C4-2B (cell line): Measurements from ENCODE around the gene KIF27.

Experiments used
- H3K27ac ChIP-seq: fragments of 450-650 bp; 2 replicates; pipeline ENCODE4 v1.5.1; 2017
- ZFX ChIP-seq: fragments of 450-650 bp; IDR thresholded peaks from 2 replicates; pipeline ENCODE4 v1.6.1; 2017
- TF ChIP-seq, protein P1 (sequence below): fragments of 450-650 bp; conservative IDR thresholded peaks from 2 replicates; pipeline ENCODE4 v1.5.1; 2017; ENCODE audit warnings: mild to moderate bottlenecking

The KIF27 gene

GRCh38 chr9:83936523-83936922 is 15.3 kb upstream of the KIF27 start:
- TF ChIP-seq ZFX, result no peak
- TF ChIP-seq, protein P1, sequence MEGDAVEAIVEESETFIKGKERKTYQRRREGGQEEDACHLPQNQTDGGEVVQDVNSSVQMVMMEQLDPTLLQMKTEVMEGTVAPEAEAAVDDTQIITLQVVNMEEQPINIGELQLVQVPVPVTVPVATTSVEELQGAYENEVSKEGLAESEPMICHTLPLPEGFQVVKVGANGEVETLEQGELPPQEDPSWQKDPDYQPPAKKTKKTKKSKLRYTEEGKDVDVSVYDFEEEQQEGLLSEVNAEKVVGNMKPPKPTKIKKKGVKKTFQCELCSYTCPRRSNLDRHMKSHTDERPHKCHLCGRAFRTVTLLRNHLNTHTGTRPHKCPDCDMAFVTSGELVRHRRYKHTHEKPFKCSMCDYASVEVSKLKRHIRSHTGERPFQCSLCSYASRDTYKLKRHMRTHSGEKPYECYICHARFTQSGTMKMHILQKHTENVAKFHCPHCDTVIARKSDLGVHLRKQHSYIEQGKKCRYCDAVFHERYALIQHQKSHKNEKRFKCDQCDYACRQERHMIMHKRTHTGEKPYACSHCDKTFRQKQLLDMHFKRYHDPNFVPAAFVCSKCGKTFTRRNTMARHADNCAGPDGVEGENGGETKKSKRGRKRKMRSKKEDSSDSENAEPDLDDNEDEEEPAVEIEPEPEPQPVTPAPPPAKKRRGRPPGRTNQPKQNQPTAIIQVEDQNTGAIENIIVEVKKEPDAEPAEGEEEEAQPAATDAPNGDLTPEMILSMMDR, result no peak
- no peak overlapping the region for H3K27ac ChIP-seq

DNA sequence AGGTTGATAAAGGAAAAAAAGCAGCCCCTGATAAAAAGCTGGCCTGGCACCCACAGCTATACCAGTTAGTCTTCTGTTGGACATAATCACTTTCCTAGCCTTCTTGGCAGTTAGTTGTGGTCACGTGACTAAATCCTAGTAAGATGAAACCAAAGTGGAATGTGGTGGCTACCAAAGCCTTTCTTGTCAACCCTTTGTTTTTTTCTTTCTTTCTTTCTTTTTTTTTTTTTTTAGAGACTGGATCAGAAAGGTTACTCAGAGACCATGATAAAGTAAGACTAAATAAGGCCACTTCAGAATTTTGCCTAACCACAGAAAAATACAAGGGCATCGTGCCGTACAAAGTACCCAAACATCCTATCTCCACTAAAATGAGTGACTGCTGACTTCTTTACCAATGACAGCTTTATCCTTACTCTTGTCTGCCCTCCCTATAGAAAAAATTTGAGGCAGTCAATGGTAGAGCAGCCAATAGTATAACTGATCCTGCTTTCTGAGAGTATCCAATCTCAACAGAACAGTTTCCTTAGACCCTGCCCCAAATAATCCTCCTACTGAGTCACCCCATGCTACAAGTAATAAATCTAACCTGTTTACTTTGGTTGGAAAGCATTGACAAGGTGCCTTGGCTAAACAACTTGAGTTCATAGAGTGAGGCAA is 14.2 kb upstream of the KIF27 start:
- peak overlapping the region; percentile 71; the same call in 1 of the 2 replicates for H3K27ac ChIP-seq
- TF ChIP-seq, protein P1, result no peak
- no peak for TF ChIP-seq ZFX

GRCh38 chr9:83934569-83935275 is 13.5 kb upstream of the KIF27 start:
- TF ChIP-seq, protein P1, result no peak
- TF ChIP-seq ZFX, result no peak
- H3K27ac ChIP-seq, result peak overlapping the region; percentile 71; the same call in 1 of the 2 replicates

- TF ChIP-seq ZFX, result no peak
- TF ChIP-seq, protein P1, result no peak
- peak overlapping the region; percentile 15 for H3K27ac ChIP-seq
These were observed 12.6 kb upstream of the KIF27 start for GRCh38 chr9:83933790-83934189.

- H3K27ac ChIP-seq, result peak overlapping the region; percentile 15
- TF ChIP-seq ZFX, result no peak
- TF ChIP-seq, protein P1, result no peak
These were observed 11.6 kb upstream of the KIF27 start for GRCh38 chr9:83932851-83933250.

GRCh38 chr9:83932011-83932410 is 10.8 kb upstream of the KIF27 start:
- peak overlapping the region; percentile 70 for H3K27ac ChIP-seq
- no peak for TF ChIP-seq ZFX
- TF ChIP-seq, protein P1, result no peak

DNA sequence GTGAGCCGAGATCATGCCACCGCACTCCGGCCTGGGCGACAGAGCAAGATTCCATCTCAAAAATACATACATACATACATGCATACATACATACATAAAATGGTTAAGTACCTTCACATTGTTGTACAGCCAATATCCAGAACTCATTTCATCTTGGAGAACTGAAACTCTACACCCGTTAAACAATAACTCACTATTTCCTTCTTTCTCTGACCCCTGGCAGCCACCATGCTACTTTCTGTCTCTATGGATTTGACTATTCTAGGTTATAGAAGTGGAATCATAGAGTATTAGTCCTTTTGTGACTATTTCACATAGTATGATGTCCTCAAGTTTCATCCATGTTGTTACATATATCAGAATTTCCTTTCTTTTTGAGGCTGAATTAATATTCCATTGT is 9.6 kb upstream of the KIF27 start:
- no peak overlapping the region for H3K27ac ChIP-seq
- no peak for TF ChIP-seq ZFX
- TF ChIP-seq, protein P1, result no peak
